Measurements from ENCODE around the gene STX2. TPM values are rescaled to one million over a fixed set of nuclear protein-coding genes. Genes with fewer than 3 reads are reported as not detected.

STX2 gene
- total and polyA plus RNA-seq, 3 experiments from 2014 or later: 10.7 to 23.0 (median 22.1) TPM

DNA sequence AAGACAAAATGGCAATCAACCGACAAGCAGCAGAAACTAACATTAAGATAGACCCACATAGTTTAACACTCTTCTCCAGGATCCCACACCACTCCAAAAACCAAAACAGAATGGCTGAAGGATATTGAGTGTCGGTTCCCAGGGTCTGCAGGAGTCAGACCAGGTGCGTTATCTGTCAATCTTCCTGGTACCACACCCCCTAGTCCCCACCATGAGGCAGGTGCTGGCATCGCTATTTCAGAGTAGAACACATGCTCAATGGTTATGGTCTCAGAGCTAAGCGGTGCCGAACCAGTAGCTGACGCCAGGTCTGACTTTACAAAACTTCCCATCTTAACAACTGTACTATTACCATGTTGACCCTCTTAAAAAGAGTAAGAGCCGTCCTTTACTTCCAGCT, 10.2 kb downstream of the STX2 start:
- Mint-ChIP-seq H3K9me3 (no peaks in the 10 kb centered on the region), H3K27ac (peak overlapping the region in 1 of 8 donors; percentile 89), H3K36me3 (peaks cover 0 to 17% (median 0%) of the 10 kb centered on the region in 3 donors), H3K4me1 (peaks cover 10 to 40% (median 26%) of the 10 kb centered on the region in 3 donors), H3K4me3 (no peak overlapping the region), H3K27me3 (no peaks in the 10 kb centered on the region)
- Histone ChIP-seq H3K4me3 (ENCODE audit: low read length) (no peak overlapping the region), H3K27me3 (ENCODE audit: insufficient read depth, low read length, poor library complexity, severe bottlenecking) (no peaks in the 10 kb centered on the region), H3K36me3 (ENCODE audit: insufficient read depth, low read length) (no peaks in the 10 kb centered on the region), H3K4me1 (ENCODE audit: insufficient read depth, low read length) (no peaks in the 10 kb centered on the region), H3K27ac (ENCODE audit: low read depth, low read length) (no peak overlapping the region), H3K9me3 (ENCODE audit: low read length) (no peaks in the 10 kb centered on the region)
- DNase-seq: no peak
- ChIA-PET CTCF (interaction anchor here (1.2 to 4.6 kb wide), 2 partner anchors 9 to 11 kb away, joined by 5 to 40 read pairs; partner anchors contain the start of gene STX2), POLR2A (no interaction called here)

- H3K4me3 Mint-ChIP-seq: no peak overlapping the region
- no peaks in the 10 kb centered on the region for H3K4me1 ChIP-seq (ENCODE audit: insufficient read depth, low read length)
- H3K27ac Mint-ChIP-seq: peak overlapping the region in 1 of 8 donors; percentile 19
Observed at GRCh38 chr12:130827432-130827831, 11.6 kb downstream of the STX2 start.

GRCh38 chr12:130826151-130826801, 12.8 kb downstream of the STX2 start:
- ChIA-PET CTCF (interaction anchor here (0.9 to 4.6 kb wide), 13 partner anchors 9 to 308 kb away, joined by 3 to 40 read pairs (median 4); partner anchors contain the start of gene STX2), POLR2A (no interaction called here)
- Histone ChIP-seq H3K4me1 (ENCODE audit: insufficient read depth, low read length) (no peaks in the 10 kb centered on the region), H3K36me3 (ENCODE audit: insufficient read depth, low read length) (peaks cover 3% of the 10 kb centered on the region), H3K27ac (ENCODE audit: low read depth, low read length) (no peak overlapping the region), H3K4me3 (ENCODE audit: low read length) (no peak overlapping the region), H3K27me3 (ENCODE audit: insufficient read depth, low read length, poor library complexity, severe bottlenecking) (no peaks in the 10 kb centered on the region), H3K9me3 (ENCODE audit: low read length) (no peaks in the 10 kb centered on the region)
- Mint-ChIP-seq H3K4me3 (no peak overlapping the region), H3K4me1 (peaks cover 12 to 37% (median 28%) of the 10 kb centered on the region in 3 donors), H3K27me3 (peaks cover 0 to 3% of the 10 kb centered on the region in 2 donors), H3K27ac (peak overlapping the region in 4 of 8 donors; percentile 17 to 92 (median 52)), H3K9me3 (no peaks in the 10 kb centered on the region), H3K36me3 (peaks cover 0 to 32% (median 2%) of the 10 kb centered on the region in 3 donors)
- peak; percentile 62 to 84 (median 67) for DNase-seq

More at GRCh38 chr12:130827432-130827831, 11.6 kb downstream of the STX2 start:
- no peak overlapping the region for H3K4me3 ChIP-seq (ENCODE audit: low read length)
- ChIA-PET POLR2A (no interaction called here), CTCF (interaction anchor here (0.9 to 4.6 kb wide), 5 partner anchors 10 to 305 kb away, joined by 3 to 40 read pairs (median 4); partner anchors contain the start of gene STX2)
- H3K9me3 ChIP-seq (ENCODE audit: low read length): no peaks in the 10 kb centered on the region
- no peaks in the 10 kb centered on the region for H3K27me3 ChIP-seq (ENCODE audit: insufficient read depth, low read length, poor library complexity, severe bottlenecking)
- H3K36me3 Mint-ChIP-seq: peaks cover 0 to 25% (median 0%) of the 10 kb centered on the region in 3 donors
- no peaks in the 10 kb centered on the region for H3K9me3 Mint-ChIP-seq
- peaks cover 0 to 3% of the 10 kb centered on the region in 2 donors for H3K27me3 Mint-ChIP-seq
- H3K4me1 Mint-ChIP-seq: peaks cover 10 to 36% (median 21%) of the 10 kb centered on the region in 3 donors
- H3K27ac ChIP-seq (ENCODE audit: low read depth, low read length): no peak overlapping the region
- DNase-seq: no peak
- H3K36me3 ChIP-seq (ENCODE audit: insufficient read depth, low read length): peaks cover 3% of the 10 kb centered on the region

GRCh38 chr12:130825771-130826150, 13.3 kb downstream of the STX2 start:
- CTCF ChIA-PET: interaction anchor here (1.0 to 4.6 kb wide), 9 partner anchors 8 to 309 kb away, joined by 3 to 40 read pairs (median 4); partner anchors contain the start of gene STX2
- no peaks in the 10 kb centered on the region for H3K9me3 Mint-ChIP-seq
- no peak overlapping the region for H3K4me3 ChIP-seq (ENCODE audit: low read length)
- H3K9me3 ChIP-seq (ENCODE audit: low read length): no peaks in the 10 kb centered on the region
- H3K27ac Mint-ChIP-seq: peak overlapping the region in 2 of 8 donors; percentile 35 to 52
- no peak for DNase-seq
- peaks cover 3% of the 10 kb centered on the region for H3K36me3 ChIP-seq (ENCODE audit: insufficient read depth, low read length)
- H3K27ac ChIP-seq (ENCODE audit: low read depth, low read length): no peak overlapping the region
- H3K27me3 Mint-ChIP-seq: peaks cover 0 to 3% of the 10 kb centered on the region in 2 donors
- H3K4me1 ChIP-seq (ENCODE audit: insufficient read depth, low read length): no peaks in the 10 kb centered on the region
- no peak overlapping the region for H3K4me3 Mint-ChIP-seq
- POLR2A ChIA-PET: no interaction called here
- peaks cover 14 to 37% (median 29%) of the 10 kb centered on the region in 3 donors for H3K4me1 Mint-ChIP-seq
- H3K27me3 ChIP-seq (ENCODE audit: insufficient read depth, low read length, poor library complexity, severe bottlenecking): no peaks in the 10 kb centered on the region
- H3K36me3 Mint-ChIP-seq: peaks cover 0 to 37% (median 6%) of the 10 kb centered on the region in 3 donors

GRCh38 chr12:130819681-130820080, 19.4 kb downstream of the STX2 start:
- ChIA-PET CTCF (interaction anchor here (0.7 to 2.1 kb wide), 8 partner anchors 10 to 313 kb away, joined by 3 to 10 read pairs (median 4); no protein-coding TSS in a partner anchor), POLR2A (no interaction called here)
- Mint-ChIP-seq H3K27ac (peak overlapping the region in 4 of 8 donors; percentile 54 to 84 (median 66)), H3K9me3 (no peaks in the 10 kb centered on the region), H3K36me3 (peaks cover 0 to 41% (median 8%) of the 10 kb centered on the region in 3 donors), H3K27me3 (peaks cover 0 to 3% of the 10 kb centered on the region in 2 donors), H3K4me1 (peaks cover 14 to 32% (median 23%) of the 10 kb centered on the region in 3 donors), H3K4me3 (peak overlapping the region in 6 of 7 donors; percentile 41 to 71 (median 56))
- H3K36me3 ChIP-seq (ENCODE audit: insufficient read depth, low read length): peaks cover 3% of the 10 kb centered on the region
- H3K4me3 ChIP-seq (ENCODE audit: low read length): no peak overlapping the region
- no peaks in the 10 kb centered on the region for H3K27me3 ChIP-seq (ENCODE audit: insufficient read depth, low read length, poor library complexity, severe bottlenecking)
- no peak overlapping the region for H3K27ac ChIP-seq (ENCODE audit: low read depth, low read length)
- no peak for DNase-seq
- no peaks in the 10 kb centered on the region for H3K9me3 ChIP-seq (ENCODE audit: low read length)
- no peaks in the 10 kb centered on the region for H3K4me1 ChIP-seq (ENCODE audit: insufficient read depth, low read length)

DNA sequence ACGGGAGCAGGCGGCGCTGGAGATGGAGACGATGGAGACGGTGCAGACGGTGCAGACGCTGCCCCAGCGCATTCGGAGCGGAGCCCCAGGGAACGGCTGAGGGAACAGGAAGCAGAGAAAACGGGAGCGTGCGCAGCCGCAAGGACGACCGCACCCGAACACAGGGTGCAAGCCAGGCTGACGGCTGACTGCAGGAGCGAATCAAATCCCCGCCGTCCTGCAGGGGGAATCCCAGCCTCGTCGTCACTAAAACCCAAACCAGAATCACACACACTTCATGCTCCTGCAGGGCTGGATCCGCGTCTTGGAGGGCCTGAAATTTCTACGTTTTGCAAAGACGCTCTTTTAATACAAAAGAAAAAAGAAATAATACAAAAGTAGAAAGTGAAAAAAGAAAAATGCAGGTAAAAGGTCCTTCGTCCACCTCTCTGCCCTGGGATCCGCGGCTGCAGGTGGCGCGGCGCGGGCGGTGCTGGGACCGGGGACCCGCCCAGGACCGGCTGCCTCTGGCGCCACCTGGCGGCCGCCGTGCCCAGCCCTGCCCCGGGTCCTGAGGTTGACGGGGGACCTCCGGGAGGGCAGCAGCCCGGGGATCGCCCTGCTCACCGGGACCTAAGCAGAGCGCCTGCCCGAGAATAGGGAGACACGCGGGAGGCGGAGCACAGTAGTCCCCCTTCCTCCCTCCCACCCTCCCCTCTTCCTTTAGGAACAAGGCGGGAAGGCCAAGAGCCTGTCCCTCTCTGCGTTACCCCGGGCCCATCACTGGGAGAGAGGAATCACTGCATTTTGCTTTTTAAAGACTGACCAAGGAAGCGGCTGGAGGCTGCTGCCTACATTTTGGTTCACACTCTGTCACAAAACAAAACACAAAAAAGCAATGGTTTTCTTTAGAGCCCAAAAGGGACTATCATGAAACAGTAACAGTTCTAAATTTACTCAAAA, 20.1 kb downstream of the STX2 start:
- Mint-ChIP-seq H3K4me3 (peak overlapping the region; percentile 85 to 91 (median 89)), H3K27me3 (peaks cover 0 to 3% of the 10 kb centered on the region in 2 donors), H3K36me3 (peaks cover 3 to 41% (median 8%) of the 10 kb centered on the region in 3 donors), H3K27ac (peak overlapping the region; percentile 43 to 92 (median 83)), H3K9me3 (no peaks in the 10 kb centered on the region), H3K4me1 (peaks cover 14 to 32% (median 23%) of the 10 kb centered on the region in 3 donors)
- Histone ChIP-seq H3K27ac (ENCODE audit: low read depth, low read length) (peak overlapping the region; percentile 24), H3K4me1 (ENCODE audit: insufficient read depth, low read length) (no peaks in the 10 kb centered on the region), H3K9me3 (ENCODE audit: low read length) (no peaks in the 10 kb centered on the region), H3K36me3 (ENCODE audit: insufficient read depth, low read length) (peaks cover 3% of the 10 kb centered on the region), H3K4me3 (ENCODE audit: low read length) (peak overlapping the region; percentile 78), H3K27me3 (ENCODE audit: insufficient read depth, low read length, poor library complexity, severe bottlenecking) (no peaks in the 10 kb centered on the region)
- DNase-seq: peak; percentile 69 to 77 (median 70)
- ChIA-PET CTCF (interaction anchor here (0.9 to 2.1 kb wide), 10 partner anchors 21 to 314 kb away, joined by 3 to 10 read pairs (median 4); no protein-coding TSS in a partner anchor), POLR2A (no interaction called here)

- Histone ChIP-seq H3K9me3 (ENCODE audit: low read length) (no peaks in the 10 kb centered on the region), H3K4me3 (ENCODE audit: low read length) (peak overlapping the region; percentile 78), H3K36me3 (ENCODE audit: insufficient read depth, low read length) (peaks cover 3% of the 10 kb centered on the region), H3K27me3 (ENCODE audit: insufficient read depth, low read length, poor library complexity, severe bottlenecking) (no peaks in the 10 kb centered on the region), H3K4me1 (ENCODE audit: insufficient read depth, low read length) (no peaks in the 10 kb centered on the region), H3K27ac (ENCODE audit: low read depth, low read length) (peak overlapping the region; percentile 24)
- Mint-ChIP-seq H3K27me3 (peaks cover 0 to under 1% of the 10 kb centered on the region in 2 donors), H3K36me3 (peaks cover 3 to 37% (median 8%) of the 10 kb centered on the region in 3 donors), H3K4me3 (peak overlapping the region; percentile 85 to 91 (median 89)), H3K9me3 (no peaks in the 10 kb centered on the region), H3K4me1 (peaks cover 14 to 32% (median 23%) of the 10 kb centered on the region in 3 donors), H3K27ac (peak overlapping the region; percentile 43 to 92 (median 83))
- ChIA-PET CTCF (interaction anchor here (0.8 to 1.8 kb wide), 9 partner anchors 8 to 157 kb away, joined by 3 to 8 read pairs (median 3); no protein-coding TSS in a partner anchor), POLR2A (no interaction called here)
- DNase-seq: no peak
Observed at GRCh38 chr12:130818272-130818634, 20.8 kb downstream of the STX2 start.

Measured in CD8-positive, alpha-beta memory T cell (primary cell).